ENCODE measurements around the gene IL15.

IL15 gene

DNA sequence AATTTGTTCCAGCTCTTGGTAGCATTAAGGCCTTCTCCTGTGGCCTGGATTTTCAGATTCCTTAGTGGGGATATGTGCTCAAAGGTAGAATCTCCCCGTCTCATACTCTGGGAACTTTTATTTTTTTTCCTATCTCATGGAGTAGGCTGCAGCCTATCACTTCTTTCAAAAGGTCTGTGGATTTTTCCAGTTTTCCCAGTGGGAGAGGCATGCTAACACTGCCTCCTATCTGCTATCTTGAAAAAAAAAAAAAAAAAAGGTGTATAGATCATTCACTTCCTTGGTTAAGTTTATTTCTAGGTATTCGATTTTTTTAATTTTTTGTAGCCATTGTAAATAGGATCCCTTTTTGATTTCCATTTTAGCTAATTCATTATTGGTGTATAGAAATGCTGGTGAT is 67.1 kb downstream of the IL15 start:
- DNase-seq (ENCODE audit: low read depth): no peak

DNA sequence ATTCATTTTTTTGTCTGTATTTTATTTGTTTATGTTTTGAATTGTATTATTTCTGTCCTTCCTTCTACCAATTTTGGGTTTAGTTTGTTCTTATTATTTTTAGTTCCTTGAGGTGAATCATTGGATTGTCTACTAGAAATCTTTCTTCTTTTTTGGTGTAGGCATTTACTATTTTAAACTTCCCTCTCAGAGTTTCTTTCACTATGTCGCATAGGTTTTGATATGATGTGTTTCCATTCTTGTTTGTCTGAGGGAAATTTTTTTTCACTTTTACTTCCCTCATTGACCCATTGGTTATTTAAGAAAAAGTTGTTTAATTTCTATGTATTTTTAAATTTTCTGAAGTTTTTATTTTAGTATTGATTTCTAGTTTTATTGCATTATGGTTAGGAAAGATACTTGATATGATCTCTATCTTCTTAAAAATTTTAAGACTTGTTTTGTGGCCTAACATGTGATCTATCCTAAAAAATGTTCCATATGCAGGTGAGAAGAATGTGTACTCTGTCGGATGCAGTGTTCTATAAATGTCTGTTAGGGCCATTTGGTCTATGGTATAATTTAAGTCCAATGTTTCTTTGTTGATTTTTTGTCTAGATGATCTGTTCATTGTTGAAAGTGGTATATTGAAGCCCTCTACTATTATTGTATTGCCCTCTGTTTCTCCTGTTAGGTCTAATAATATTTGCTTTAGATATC is 68.8 kb downstream of the IL15 start:
- DNase-seq (ENCODE audit: low read depth): no peak

DNA sequence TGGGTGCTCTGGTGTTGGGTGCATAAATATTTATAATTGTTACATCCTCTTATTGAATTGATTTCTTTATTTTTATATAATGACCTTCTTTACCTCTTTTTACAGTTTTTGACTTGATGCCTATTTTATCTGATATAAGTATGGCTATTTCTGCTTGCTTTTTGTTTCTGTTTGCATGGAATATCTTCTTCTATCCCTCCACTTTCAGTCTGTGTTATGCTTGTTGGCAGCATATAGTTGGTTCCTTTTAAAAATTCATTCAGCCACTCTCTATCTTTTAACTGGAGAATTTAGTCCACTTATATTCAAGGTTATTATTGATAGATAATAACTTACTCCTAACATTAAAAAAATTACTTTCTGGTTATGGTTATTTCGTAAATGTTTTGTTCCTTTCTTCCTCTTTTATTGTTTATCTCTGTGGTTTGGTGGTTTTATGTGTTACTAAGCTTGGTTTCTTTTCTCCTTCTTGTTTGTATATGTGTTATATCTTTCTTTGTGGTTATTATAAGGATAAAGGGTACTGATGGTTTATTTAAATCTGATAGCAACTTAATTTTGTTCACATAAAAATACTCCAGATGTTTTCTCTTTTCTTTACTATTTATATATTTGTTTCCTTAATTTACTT is 69.5 kb downstream of the IL15 start:
- DNase-seq (ENCODE audit: low read depth): no peak

DNA sequence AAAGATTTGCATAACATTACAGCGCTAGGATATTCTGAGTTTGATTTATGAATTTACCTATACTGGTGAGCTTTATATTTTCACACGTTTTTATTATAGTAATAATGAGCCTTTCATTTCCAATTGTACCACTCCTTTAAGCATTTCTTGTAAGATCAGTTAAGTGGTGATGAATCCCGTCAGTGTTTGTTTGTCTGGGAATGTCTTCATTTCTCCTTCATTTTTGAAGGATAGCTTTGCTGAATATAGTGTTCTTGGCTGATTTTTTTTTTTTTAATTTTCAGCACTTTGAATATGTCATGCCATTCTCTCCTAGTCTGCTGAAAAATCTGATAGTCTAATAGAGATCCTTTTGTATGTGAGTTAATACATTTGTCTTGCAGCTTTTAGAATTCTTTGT is 70.1 kb downstream of the IL15 start:
- no peak for DNase-seq (ENCODE audit: low read depth)

DNA sequence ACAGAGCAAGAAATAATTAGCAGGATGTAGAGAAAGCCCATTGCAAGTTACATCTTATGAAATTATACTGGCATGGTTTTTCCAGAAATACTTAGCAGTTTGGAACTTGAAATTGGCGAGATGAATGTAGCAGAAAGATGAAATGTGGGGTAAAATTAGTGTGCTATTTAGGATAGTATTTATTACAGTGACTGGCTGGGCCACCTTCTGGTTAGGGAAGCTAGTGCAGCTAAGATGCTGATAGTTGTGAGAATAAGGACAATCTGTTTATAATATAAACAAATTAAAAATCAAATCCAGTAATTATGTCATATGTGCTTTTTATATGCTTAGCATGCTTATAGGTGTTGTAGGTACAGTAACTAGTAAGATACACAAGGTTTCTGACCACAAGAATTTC is 74.8 kb downstream of the IL15 start:
- peak; percentile 71 for DNase-seq (ENCODE audit: low read depth)

DNA sequence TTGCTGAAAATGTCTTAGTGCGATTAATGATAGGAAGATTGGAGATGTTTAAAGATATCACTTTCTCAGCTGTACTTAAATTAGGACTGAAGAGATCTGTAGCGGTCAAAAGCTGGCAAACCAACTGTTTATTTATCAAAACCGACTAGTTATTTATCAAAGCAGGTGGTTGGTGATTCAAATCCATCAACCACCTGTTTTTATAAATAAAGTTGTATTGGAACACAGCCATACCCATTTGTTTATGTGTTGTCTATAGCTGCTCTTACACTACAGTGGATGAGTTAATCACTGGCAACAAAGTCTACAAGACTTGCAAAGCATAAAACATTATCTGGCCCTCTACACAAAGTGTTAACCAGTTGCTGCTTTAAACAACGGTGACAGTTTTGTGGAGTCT is 76.8 kb downstream of the IL15 start:
- DNase-seq (ENCODE audit: low read depth): no peak

DNA sequence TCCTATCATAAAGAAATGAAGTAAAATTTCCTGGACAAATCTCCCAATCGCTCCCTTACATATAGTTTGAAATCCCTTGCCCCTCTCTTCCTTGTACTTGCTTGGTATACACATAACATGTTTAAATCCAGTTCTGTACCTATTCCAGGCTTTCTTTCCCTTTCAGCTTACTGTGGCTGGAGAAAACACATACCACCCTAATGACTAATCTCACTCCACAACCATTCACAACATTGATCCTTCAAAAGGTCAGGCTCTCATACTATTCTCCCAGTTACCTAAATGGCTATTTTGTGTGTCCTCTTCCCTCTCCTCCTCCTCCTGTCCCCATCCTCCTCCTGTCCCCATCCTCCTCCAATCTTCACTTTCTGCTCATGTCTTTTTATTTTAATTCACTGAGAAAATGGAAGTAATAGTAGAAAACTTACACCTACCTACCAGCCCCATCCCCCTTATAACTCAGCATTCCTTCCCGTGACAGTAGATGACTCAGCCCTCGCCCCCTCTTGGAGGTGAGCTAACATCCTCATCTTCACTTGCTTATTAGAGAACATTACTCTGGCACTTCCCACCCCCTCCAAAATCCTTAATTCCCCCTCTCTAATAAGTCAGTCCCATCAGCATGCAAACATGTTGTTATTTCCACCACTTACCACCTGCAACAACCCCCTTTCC is 77.5 kb downstream of the IL15 start:
- no peak for DNase-seq (ENCODE audit: low read depth)

DNA sequence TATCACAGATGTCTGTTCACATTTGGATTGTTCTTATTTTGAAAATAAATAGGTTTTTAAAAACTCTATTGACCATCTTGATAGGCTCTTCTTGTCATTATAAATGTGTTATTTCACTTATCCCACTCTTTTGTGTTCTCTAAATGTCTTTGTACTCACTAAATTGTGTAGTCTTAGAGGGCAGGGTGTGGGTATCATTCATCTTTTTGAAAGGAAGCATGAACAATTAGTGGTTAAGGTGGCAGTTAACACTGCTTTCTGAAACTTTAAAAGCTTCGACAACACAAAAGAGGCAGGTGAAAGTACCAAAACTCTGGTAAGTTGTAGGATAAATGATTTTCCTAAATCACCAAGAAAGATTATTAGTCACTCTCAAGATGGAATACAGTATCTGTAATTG is 83.2 kb downstream of the IL15 start:
- no peak for DNase-seq (ENCODE audit: low read depth)

DNA sequence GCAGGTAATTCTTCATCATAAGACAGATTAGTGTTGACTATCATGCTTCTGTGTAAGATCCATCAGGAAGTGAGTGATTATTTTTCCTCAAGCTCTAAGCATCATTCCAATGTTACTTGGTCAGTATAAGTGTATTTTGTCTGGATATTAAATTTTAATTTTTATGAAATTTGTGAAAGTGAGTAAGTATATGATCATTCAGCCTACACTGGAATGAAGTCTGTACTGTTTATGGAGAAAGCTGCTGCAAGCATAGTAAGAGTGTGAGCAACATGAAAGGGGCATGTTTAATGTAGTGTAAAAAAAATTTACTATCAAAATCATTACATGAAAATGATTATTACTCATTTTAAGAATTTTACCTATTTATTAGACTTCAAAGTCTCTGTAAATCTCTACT is 84.8 kb downstream of the IL15 start:
- DNase-seq (ENCODE audit: low read depth): no peak

DNA sequence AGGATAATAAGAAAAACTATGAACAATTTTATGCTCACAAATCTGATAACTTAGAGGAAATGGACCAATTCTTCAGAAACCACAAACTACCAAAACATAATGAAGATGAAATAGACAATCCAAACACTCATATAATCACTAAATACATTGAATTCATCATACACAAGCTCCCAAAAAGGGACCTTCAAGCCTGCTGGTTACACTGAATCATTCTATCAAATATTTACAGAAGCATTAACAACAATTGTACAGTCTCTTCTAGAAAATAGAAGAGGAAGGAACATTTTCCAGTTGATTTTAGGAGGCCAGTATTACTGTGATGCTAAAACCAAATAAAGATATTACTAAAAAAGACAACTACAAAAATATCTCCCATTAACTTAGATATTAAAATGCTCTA is 88.3 kb downstream of the IL15 start:
- no peak for DNase-seq (ENCODE audit: low read depth)

DNA sequence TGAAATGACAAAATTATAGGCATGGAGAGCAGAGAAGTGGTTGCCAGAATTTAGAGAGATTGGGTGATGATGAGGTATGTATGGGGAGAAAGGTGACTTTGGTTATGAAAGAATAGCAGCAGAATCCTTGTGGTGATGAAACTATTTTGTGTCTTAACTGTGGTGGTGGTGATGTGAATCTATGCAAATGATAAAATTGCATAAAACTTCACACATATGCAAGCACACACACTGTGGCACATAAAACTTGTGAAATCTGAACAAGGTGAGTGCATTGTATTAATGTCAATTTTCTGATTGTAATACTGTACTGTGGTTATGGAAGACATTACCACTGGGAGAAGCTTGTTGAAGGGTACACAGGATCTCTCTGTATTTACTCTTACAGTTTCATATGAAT is 91.0 kb downstream of the IL15 start:
- no peak for DNase-seq (ENCODE audit: low read depth)

DNA sequence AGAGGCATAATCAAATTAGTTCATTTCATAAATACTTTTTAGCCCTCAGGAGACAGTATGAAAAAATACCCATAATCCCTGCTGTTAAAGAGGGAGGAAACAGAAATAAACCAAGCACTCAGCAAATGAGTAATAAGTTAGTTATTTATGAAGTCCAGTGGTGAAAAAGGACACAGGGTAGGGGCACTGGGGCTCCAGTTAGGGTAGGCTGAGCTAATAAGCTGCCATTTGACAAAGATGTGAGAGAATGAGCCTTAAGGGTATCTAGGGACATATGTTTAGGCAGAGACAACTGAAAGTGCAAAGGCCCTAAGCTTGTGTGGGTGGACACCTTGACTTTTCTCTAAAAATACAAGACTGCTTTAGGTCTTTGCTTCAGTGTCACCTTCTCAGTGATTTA is 94.4 kb downstream of the IL15 start:
- DNase-seq (ENCODE audit: low read depth): no peak

DNA sequence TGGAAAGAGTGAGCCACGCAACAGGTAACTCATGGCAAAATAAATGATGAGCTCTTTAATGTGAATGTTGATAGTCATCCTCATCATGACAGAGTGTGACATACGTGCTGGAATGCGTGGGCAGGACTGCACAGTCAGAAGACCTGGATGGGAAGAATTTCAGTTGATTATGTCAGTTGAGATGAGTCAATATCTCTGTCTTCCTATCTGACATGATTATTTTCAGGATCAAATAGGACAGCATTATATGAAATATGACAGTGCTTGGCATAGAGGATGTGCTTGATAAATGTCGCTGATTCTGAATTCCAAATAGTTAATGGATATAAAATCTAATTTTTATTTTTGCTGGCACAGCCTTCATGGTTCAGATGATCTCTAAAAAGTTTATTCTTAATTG is 95.1 kb downstream of the IL15 start:
- DNase-seq (ENCODE audit: low read depth): no peak

DNA sequence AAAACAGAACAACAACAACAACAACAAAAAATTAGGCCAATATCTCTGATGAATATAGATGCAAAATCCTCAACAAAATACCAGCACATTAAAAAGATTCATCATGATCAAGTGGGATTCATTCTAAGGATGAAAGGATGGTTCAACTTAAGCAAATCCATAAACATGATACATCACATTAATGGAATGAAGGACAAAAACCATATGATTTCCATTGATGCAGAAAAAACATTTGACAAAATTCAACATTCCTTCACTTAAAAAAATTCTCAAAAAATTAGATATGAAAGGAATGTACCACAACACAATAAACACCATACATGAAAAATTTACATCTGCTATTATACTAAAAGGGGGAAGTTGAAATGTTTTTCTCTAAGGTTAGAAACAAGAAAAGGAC is 103.3 kb downstream of the IL15 start:
- DNase-seq (ENCODE audit: low read depth): peak; percentile 40

DNA sequence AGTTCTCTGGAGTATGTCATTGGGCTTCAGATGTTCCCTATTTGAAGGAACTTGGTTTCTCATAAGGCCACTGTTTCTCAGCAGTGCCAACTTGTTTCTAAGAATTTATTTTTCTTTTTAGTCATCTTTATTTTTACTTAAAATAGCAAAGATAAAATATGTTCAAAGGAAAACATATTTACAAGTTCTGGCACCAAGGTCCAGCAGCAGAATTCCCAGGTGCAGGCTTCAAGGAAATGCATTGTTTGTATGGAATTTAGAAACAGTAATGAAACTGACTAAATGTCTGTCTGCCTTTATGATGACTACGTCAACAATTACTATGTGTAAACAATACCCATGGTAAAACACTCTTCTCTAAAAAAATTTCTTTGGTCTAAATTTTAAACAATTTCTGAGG is 109.6 kb downstream of the IL15 start:
- DNase-seq (ENCODE audit: low read depth): no peak

DNA sequence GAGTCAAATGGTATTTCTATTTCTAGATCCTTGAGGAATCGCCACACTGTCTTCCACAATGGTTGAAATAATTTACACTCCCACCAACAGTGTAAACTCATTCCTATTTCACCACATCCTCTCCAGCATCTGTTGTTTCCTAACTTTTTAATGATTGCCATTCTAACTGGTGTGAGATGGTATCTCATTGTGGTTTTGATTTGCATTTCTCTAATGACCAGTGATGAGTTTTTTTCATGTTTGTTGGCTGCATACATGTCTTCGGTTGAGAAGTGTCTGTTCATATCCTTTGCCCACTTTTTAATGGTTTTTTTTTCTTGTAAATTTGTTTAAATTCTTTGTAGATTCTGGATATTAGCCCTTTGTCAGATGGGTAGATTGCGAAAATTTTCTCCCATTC is 115.4 kb downstream of the IL15 start:
- DNase-seq (ENCODE audit: low read depth): peak; percentile 59

DNA sequence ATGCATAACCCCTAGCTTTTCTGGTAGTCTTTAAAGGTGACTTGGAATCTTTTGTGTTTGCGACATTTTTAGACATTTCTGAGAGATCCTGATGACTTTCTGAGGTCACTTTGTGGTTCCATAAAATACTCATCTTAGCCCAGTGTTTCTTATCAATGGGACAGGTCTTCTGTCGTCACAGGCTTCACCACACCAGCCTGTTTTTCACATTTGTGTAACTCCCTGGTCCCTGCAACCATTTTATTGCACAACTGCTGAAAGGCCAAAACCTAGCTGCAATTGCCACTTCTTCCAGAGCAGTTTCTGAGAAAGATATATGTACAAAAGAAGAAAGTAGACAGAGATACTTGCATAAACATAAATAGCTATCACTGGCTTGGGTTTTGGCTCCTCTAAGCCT is 120.9 kb downstream of the IL15 start:
- peak; percentile 37 for DNase-seq (ENCODE audit: low read depth)

DNA sequence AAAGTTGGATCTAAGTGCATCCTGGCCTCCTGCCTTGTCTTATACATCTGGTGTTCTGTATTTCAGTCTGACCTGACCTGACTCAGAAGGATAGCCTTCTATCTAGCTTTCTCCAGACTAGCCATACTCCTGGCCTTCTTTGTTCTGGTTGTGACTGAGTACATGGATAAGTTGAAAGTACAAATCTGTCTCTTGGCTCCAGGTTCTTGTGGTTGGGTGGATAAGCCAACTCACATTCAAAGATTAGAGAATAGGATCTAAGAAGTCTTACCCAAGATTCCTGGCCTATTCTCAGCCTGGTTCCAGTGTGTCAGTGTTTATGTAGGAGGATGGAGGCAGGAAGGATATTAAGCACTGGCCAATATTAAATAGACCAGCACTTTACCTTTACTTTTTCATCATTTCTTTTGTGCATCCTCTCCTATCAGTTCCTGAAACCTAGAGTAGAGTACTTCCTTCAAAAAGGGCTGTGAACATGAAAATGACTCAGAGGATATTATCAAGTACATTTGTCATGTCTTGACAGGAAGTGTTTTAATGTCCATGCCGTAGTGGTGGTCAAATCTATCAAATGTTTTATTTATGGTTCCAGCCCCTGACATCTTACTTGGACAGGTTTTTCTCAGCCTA is 123.5 kb downstream of the IL15 start:
- DNase-seq (ENCODE audit: low read depth): peak; percentile 12

DNA sequence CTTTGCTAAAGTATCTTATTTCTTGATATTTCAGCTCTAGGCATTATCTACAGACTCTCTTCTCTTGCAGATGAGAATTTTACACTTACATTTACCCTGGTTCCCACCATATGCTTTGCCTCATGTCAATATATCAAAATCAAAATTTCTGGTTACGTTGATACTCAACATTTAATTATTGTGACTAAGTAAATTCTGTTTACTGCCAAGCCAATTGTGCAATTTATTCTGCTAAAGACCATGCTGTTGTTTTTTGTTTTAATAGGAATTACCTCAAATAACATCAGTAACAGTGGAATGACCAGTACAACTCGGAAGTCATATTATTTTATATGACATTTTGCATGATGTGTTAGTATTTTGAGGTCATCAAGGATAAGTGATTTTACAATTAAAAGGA is 125.5 kb downstream of the IL15 start:
- peak; percentile 48 for DNase-seq (ENCODE audit: low read depth)

DNA sequence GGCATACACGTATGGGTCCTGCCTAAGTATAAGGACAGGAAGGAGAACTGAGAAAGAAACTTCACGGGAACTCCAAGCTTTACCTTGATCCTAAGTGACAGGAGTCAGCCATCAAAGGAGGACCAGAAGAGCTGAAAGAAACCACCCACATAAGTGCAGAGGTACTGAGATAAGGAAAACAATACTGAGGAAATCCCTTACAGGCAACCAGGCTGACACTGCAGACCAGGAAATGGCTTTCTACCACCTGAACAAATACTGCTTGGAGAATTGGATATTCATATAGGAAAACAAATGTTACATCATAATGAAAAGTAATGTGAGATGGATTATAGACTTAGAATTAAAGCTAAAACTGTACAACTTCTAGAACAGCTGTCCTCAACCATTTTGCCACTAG is 127.0 kb downstream of the IL15 start:
- no peak for DNase-seq (ENCODE audit: low read depth)

DNA sequence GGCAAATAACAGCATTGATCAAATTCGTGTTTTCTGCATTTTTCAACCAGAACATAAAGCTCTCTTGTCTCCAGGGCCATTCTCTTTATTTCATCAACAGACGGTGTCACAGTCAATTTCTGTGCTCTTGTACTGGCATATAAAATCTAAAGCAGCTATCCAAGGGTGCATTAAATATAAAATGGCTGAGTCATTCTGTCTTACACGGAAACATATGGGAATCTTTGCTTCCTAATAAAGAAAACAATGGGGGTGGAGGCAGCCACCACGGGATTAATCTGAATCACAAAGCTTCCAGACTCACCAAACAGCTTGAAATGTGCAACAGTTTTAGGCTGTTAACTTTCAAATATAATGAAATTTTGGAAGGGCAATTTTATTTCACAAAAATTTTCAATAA is 132.6 kb downstream of the IL15 start:
- peak; percentile 78 for DNase-seq (ENCODE audit: low read depth)

DNA sequence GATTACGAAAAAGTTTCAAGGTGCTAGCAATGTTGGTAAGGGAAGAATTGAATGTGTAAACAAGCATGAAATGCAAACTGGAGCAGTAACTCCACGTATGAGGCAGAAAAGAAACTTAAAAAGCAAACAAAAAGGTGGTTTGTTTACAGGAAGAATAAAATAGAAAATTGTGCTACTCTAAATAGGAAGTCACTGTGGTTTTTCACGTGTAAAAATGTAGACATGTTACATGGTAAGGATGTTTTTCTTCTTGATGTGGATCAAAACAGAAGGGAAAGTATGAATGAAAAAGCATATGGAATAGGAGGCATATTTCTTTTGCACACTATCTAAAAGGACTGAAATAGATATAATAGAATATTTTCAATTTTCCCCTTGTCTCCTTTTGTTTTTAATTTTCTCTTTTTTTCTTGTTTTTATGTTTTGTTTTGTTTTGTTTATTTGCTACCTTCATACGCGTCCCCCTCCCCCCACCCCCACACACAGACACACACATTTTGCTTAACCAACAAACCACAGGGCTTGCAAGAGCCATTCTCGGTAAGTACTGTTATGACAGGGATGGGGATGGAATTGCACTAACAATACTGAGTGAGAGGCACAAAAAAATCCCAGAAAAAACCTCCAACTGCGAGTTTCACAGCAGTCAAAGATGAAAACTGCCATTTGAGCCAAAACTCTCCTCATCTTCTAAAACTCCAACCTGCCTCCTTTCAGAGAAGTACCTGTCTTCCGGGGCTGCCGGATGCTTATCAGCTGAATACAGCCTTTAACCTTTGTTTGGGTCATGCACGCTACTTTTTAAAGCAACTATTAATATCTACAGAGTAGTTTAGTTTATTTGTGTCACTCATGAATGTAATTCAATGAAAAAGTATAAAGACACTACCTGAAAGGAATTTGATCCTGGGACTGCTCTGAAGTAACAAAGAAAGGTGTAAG is 135.8 kb downstream of the IL15 start:
- DNase-seq (ENCODE audit: low read depth): no peak

Measured in fibroblast of gingiva (primary cell).